Progenitor cell of endocrine pancreas (in vitro differentiated cells): ENCODE results near the gene KRAS. TPM values are rescaled to one million over a fixed set of nuclear protein-coding genes. Genes with fewer than 3 reads are reported as not detected.

Experiments used
- DNase-seq: peaks from one replicate; pipeline ENCODE4 v3.0.0; 2021; ENCODE audit warnings: low spot score; ENCODE audit not compliant: unreplicated experiment
- H3K27ac Mint-ChIP-seq: 2 replicates; pipeline ENCODE4 v1.8.0; 2021; ENCODE audit warnings: mild to moderate bottlenecking, moderate library complexity, mixed read lengths
- H3K27me3 Mint-ChIP-seq: 2 replicates; pipeline ENCODE4 v1.8.0; 2021; ENCODE audit warnings: mixed read lengths
- H3K36me3 Mint-ChIP-seq: 2 replicates; pipeline ENCODE4 v1.8.0; 2022; ENCODE audit warnings: mixed read lengths; ENCODE audit not compliant: insufficient read depth
- H3K4me1 Mint-ChIP-seq: 2 replicates; pipeline ENCODE4 v1.8.0; 2021; ENCODE audit warnings: low read depth, mixed read lengths
- H3K4me3 Mint-ChIP-seq: 2 replicates; pipeline ENCODE4 v1.8.0; 2021; ENCODE audit warnings: low read depth, mild to moderate bottlenecking, moderate library complexity, mixed read lengths
- H3K9me3 Mint-ChIP-seq: 2 replicates; pipeline ENCODE4 v1.8.0; 2021; ENCODE audit warnings: low read depth, mixed read lengths
- CTCF ChIP-seq: fragments of 200-600 bp; sonication (generic); IDR thresholded peaks from one replicate; pipeline ENCODE4 v1.5.0; 2021; ENCODE audit warnings: antibody characterized with exemption, mild to moderate bottlenecking; ENCODE audit not compliant: unreplicated experiment
- total RNA-seq: library from RNA; stranded (reverse); gene quantifications from 2 replicates; pipeline ENCODE4 v1.2.1, GENCODE V29; 2021

The KRAS gene
- total RNA-seq, 1 donor from 2014 or later, result 87.7 TPM

DNA sequence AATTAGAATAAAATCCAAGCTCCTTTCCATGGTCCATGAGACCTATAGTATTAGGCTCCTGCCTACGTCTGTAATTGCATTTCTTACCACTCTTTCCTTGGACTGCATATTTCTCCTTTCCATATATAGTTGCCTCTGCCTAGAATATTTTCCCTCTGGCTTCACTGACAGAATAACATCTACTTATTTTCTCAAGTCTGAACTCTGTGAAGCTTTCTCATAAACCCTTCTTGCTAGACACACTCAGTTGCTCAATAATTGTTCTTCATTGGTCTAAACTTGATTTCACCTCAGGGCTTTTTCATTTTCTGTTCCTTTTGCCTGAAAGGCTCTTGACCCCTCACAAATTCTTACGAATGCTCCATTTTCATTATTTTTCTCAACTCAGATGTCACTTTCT is 36.9 kb upstream of the KRAS start:
- H3K27me3 Mint-ChIP-seq, result no peaks in the 10 kb centered on the region
- DNase-seq, result no peak
- H3K4me1 Mint-ChIP-seq, result no peaks in the 10 kb centered on the region
- H3K27ac Mint-ChIP-seq, result no peak overlapping the region
- peaks cover 12% of the 10 kb centered on the region for H3K9me3 Mint-ChIP-seq
- no peaks in the 10 kb centered on the region for H3K36me3 Mint-ChIP-seq
- no peak overlapping the region for H3K4me3 Mint-ChIP-seq
- no peak for TF ChIP-seq CTCF

DNA sequence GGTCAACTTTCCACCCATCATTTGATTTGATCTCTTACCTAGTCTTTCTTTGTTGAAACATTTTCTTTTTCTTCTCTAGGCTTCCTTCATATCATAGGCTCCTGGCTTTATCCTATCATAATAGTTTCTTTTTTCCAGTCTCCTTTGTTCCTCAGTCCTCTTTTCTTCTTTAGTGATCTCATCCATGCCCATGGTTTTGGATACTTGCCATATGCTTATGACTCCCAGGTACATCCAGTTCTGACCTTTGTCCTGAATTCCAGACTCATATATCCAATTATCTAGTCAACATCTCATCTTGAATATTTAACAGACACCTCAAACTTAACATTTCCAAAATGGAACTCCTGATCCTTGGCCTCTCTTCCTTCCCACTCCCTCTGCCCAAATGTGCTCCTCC is 36.1 kb upstream of the KRAS start:
- no peak for TF ChIP-seq CTCF
- Mint-ChIP-seq H3K36me3 (no peaks in the 10 kb centered on the region), H3K4me1 (no peaks in the 10 kb centered on the region), H3K27me3 (no peaks in the 10 kb centered on the region), H3K9me3 (peaks cover 12% of the 10 kb centered on the region), H3K27ac (no peak overlapping the region), H3K4me3 (no peak overlapping the region)
- no peak for DNase-seq

- H3K27ac Mint-ChIP-seq, result no peak overlapping the region
- H3K4me1 Mint-ChIP-seq, result no peaks in the 10 kb centered on the region
- no peak overlapping the region for H3K4me3 Mint-ChIP-seq
- no peak for DNase-seq
- H3K27me3 Mint-ChIP-seq, result peaks cover 3% of the 10 kb centered on the region
- H3K9me3 Mint-ChIP-seq, result peaks cover 2% of the 10 kb centered on the region
- H3K36me3 Mint-ChIP-seq, result no peaks in the 10 kb centered on the region
- TF ChIP-seq CTCF, result no peak
These were observed 33.3 kb upstream of the KRAS start for GRCh38 chr12:25284024-25284423.

DNA sequence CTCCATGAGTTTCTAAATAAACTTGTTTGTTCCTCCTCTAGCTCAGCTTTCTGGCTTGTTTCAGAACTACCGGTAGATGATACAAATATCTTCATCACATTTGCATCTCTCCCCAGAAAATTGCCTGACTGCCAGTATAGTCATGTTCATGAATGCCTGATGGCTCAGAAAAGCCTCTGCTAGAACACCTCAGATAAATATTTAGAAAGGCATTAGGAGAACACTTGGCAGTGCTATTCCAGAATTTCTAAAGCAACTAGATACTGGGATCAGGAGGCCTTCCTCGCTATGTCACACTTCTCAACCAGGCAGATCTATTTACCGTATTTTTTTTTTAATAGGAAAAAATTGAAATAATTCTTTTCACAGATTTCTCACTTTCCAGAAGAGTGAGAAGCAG is 32.3 kb upstream of the KRAS start:
- peaks cover 3% of the 10 kb centered on the region for H3K27me3 Mint-ChIP-seq
- H3K4me3 Mint-ChIP-seq, result no peak overlapping the region
- H3K4me1 Mint-ChIP-seq, result no peaks in the 10 kb centered on the region
- H3K36me3 Mint-ChIP-seq, result no peaks in the 10 kb centered on the region
- TF ChIP-seq CTCF, result no peak
- no peak overlapping the region for H3K27ac Mint-ChIP-seq
- DNase-seq, result no peak
- no peaks in the 10 kb centered on the region for H3K9me3 Mint-ChIP-seq

DNA sequence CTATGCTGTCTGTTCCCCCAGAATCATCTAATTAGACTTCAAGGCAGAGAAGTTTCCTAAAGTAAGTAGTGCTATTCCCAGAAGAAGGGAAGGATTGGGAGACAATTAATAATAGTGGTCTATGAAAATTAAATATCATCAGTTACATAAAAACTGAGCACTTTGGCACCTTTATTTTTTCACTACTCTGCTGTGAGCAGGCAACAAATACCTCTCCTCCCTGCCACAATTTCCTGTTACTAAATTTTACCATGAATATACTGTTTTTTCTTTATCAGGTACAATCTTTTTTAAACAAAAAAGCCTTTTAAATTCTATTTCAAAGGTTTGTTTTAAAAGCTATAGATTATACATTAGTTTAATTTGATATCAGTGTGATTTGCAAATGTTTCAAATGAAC is 29.4 kb upstream of the KRAS start:
- no peak for DNase-seq
- peaks cover 4% of the 10 kb centered on the region for H3K4me1 Mint-ChIP-seq
- no peak overlapping the region for H3K27ac Mint-ChIP-seq
- H3K36me3 Mint-ChIP-seq, result no peaks in the 10 kb centered on the region
- H3K27me3 Mint-ChIP-seq, result peaks cover 3% of the 10 kb centered on the region
- no peak overlapping the region for H3K4me3 Mint-ChIP-seq
- no peaks in the 10 kb centered on the region for H3K9me3 Mint-ChIP-seq
- no peak for TF ChIP-seq CTCF

- DNase-seq, result no peak
- Mint-ChIP-seq H3K4me1 (peaks cover 4% of the 10 kb centered on the region), H3K27me3 (peaks cover 3% of the 10 kb centered on the region), H3K4me3 (no peak overlapping the region), H3K27ac (no peak overlapping the region), H3K9me3 (no peaks in the 10 kb centered on the region), H3K36me3 (no peaks in the 10 kb centered on the region)
- no peak for TF ChIP-seq CTCF
These were observed 27.5 kb upstream of the KRAS start for GRCh38 chr12:25278269-25278668.
